WTC11 (cell line): Measurements from ENCODE around the gene LHX5. TPM values are rescaled to one million over a fixed set of nuclear protein-coding genes. Genes with fewer than 3 reads are reported as not detected.

Source experiments
- ATAC-seq: fragments of 200-7000 bp; cut with Tn5 transposase; 2 replicates; pipeline ENCODE4 v1.10.0; 2021; ENCODE audit warnings: mild to moderate bottlenecking, moderate library complexity
- CTCF ChIA-PET: fragments of 300-600 bp; sonication (Branson Sonifier 250); formaldehyde crosslinking; loops from one replicate; lab custom pipeline; 2021; ENCODE audit warnings: antibody characterized with exemption; lab: Charles Lee
- POLR2A ChIA-PET: fragments of 350-600 bp; sonication (Branson Sonifier 250); formaldehyde crosslinking; loops from one replicate; lab custom pipeline; 2021; ENCODE audit warnings: antibody characterized with exemption; lab: Charles Lee
- DNase-seq: peaks from one replicate; pipeline ENCODE4 v3.0.0; 2021; ENCODE audit warnings: low spot score
- H3K27ac Mint-ChIP-seq: 2 replicates; pipeline ENCODE4 v1.8.0; 2021; ENCODE audit warnings: mixed read lengths
- H3K27me3 Mint-ChIP-seq: 2 replicates; pipeline ENCODE4 v1.8.0; 2021; ENCODE audit warnings: low read depth, mild to moderate bottlenecking, moderate library complexity, mixed read lengths
- H3K36me3 Mint-ChIP-seq: 2 replicates; pipeline ENCODE4 v1.8.0; 2021; ENCODE audit warnings: mixed read lengths
- H3K4me1 Mint-ChIP-seq: 2 replicates; pipeline ENCODE4 v1.8.0; 2022; ENCODE audit warnings: mixed read lengths
- H3K4me3 Mint-ChIP-seq: 2 replicates; pipeline ENCODE4 v1.8.0; 2021; ENCODE audit warnings: mild to moderate bottlenecking, moderate library complexity, mixed read lengths
- H3K9me3 Mint-ChIP-seq: 2 replicates; pipeline ENCODE4 v1.8.0; 2021; ENCODE audit warnings: mixed read lengths
- ATF1 ChIP-seq: sonication (generic); formaldehyde crosslinking; IDR thresholded peaks from 2 replicates; pipeline ENCODE4 v1.8.1; 2023; ENCODE audit warnings: mild to moderate bottlenecking, moderate library complexity, missing genetic modification reagents
- HMGA2 ChIP-seq: fragments of 250-450 bp; sonication (Bioruptor Pico); IDR thresholded peaks from 2 replicates; pipeline ENCODE4 v1.4.0; 2021; ENCODE audit warnings: mild to moderate bottlenecking, moderate library complexity
- IRF2 ChIP-seq: sonication (generic); formaldehyde crosslinking; IDR thresholded peaks from 2 replicates; pipeline ENCODE4 v1.8.0; 2022; ENCODE audit warnings: low read depth, missing genetic modification reagents, borderline replicate concordance
- MYBL2 ChIP-seq: sonication (generic); formaldehyde crosslinking; IDR thresholded peaks from 2 replicates; pipeline ENCODE4 v1.8.1; 2023; ENCODE audit warnings: mild to moderate bottlenecking, moderate library complexity, missing genetic modification reagents
- total RNA-seq: library from RNA; stranded (reverse); gene quantifications from 3 replicates; pipeline ENCODE4 v1.2.3, GENCODE V29; 2021
- TF ChIP-seq, protein P1 (sequence below): fragments of 250-450 bp; sonication (Bioruptor Pico); IDR thresholded peaks from 2 replicates; pipeline ENCODE4 v2.1.2; 2022; ENCODE audit warnings: mild to moderate bottlenecking, moderate library complexity
- TF ChIP-seq, protein P2 (sequence below): fragments of 250-450 bp; sonication (Bioruptor Pico); IDR thresholded peaks from 2 replicates; pipeline ENCODE4 v1.9.0; 2021; ENCODE audit warnings: mild to moderate bottlenecking, borderline replicate concordance
- TF ChIP-seq, protein P3 (sequence below): fragments of 250-450 bp; sonication (Bioruptor Pico); conservative IDR thresholded peaks from 2 replicates; pipeline ENCODE4 v1.9.0; 2021; ENCODE audit warnings: mild to moderate bottlenecking
- TF ChIP-seq, protein P4 (sequence below): sonication (generic); formaldehyde crosslinking; IDR thresholded peaks from 2 replicates; pipeline ENCODE4 v1.8.1; 2023; ENCODE audit warnings: mild to moderate bottlenecking, missing genetic modification reagents, moderate library complexity

Gene LHX5
- total RNA-seq, 1 experiment from 2014 or later, result 3.0 TPM

DNA sequence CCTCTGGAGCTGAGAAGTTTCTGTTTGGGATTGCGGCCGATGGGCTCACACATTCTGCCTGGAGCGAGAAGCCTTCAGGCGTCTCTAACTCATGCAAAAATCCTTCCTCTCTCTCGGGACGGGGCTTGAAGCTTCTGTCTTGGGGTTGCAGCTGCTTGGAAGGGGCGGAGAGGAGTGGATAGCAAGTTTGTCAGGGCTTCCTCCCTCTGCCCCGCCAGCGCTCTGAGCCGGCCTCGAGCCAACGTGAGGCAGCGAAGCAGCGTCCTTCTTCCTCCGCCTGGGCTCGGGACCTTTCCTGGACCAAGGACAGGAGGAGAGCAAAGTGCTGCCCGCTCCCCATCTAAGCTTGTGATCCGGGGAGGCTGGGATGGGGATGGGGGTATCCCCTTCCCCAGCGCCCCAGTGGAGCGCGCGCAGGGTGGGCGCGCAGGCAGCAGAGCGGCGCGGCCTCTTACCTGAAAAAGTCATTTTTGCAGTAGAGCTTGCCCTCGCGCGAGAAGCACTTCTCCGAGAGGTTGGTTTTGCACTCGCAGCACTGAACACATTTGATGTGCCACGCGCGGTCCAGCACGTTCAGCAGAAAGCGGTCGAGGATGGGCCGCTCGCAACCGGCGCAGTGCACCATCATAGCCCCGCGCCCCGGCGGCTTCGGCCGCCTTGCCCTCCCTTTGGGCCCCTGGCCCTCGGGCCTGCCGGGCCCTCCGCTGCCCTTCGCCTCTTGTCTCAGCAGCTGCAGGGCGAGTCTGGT lies 626 bp downstream of the LHX5 start:
- Mint-ChIP-seq H3K27ac (no peak overlapping the region), H3K4me3 (peak overlapping the region; percentile 70), H3K9me3 (no peaks in the 10 kb centered on the region), H3K36me3 (no peaks in the 10 kb centered on the region), H3K4me1 (peaks cover 72% of the 10 kb centered on the region), H3K27me3 (peaks cover 100% of the 10 kb centered on the region)
- no peak for TF ChIP-seq IRF2
- CTCF ChIA-PET, result interaction anchor here (1.5 to 7.2 kb wide), 2 partner anchors 9 to 11 kb away, joined by 4 to 89 read pairs; no protein-coding TSS in a partner anchor
- ATAC-seq, result no peak
- POLR2A ChIA-PET, result no interaction called here
- peak; percentile 38 for DNase-seq

DNA sequence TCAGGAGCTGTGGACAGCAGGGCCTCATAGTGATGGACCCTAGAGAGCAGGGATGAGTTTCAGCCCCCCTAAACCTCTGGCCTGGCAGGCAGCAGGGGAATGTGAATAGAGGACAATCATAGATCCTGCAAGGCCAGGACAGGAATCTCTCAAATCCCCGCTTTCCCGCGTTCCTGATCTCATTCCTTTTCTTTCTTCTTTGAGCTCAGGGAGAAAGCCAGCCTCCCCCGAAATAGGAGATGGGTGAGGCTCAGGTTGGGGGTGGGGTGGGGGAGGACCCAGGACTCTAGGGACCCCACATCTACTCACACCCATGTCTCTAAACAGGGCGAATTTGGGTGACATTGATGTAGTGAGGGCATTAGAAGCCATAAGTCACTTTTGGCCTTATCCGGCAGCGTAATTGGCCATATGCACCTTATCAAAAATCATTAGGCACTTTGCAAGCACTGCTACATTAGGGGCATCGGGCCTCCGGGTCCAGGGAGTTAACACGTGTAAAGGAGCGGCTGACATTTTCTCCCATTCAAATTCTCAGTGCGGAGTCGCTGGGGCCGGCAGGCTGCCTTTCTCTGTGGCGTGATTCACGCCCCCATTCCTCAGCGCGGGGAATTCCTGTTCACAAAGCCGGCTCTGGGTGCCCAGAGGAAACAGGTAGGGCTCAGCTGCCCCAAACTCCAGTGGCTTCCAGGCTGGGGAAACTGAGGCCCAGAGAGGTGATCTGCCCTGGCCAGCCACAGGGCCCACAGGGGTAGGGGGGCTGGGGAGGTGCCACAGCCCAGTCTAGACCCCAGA lies 1.5 kb downstream of the LHX5 start:
- CTCF ChIA-PET, result interaction anchor here (1.2 to 7.2 kb wide), 3 partner anchors 8 to 397 kb away, joined by 3 to 89 read pairs (median 3); no protein-coding TSS in a partner anchor
- DNase-seq, result no peak
- Mint-ChIP-seq H3K9me3 (no peaks in the 10 kb centered on the region), H3K4me1 (peaks cover 68% of the 10 kb centered on the region), H3K4me3 (peak overlapping the region; percentile 70), H3K27ac (no peak overlapping the region), H3K27me3 (peaks cover 99% of the 10 kb centered on the region), H3K36me3 (no peaks in the 10 kb centered on the region)
- ATAC-seq, result no peak
- POLR2A ChIA-PET, result interaction anchor here (0.5 to 0.6 kb wide), 2 partner anchors 45 to 275 kb away, joined by 4 to 8 read pairs; no protein-coding TSS in a partner anchor
- no peak for TF ChIP-seq ATF1 (CRISPR knock-in tag)
- TF ChIP-seq, protein P1, sequence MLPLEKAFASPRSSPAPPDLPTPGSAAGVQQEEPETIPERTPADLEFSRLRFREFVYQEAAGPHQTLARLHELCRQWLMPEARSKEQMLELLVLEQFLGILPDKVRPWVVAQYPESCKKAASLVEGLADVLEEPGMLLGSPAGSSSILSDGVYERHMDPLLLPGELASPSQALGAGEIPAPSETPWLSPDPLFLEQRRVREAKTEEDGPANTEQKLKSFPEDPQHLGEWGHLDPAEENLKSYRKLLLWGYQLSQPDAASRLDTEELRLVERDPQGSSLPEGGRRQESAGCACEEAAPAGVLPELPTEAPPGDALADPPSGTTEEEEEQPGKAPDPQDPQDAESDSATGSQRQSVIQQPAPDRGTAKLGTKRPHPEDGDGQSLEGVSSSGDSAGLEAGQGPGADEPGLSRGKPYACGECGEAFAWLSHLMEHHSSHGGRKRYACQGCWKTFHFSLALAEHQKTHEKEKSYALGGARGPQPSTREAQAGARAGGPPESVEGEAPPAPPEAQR (CRISPR knock-in tag), result no peak
- TF ChIP-seq, protein P2, sequence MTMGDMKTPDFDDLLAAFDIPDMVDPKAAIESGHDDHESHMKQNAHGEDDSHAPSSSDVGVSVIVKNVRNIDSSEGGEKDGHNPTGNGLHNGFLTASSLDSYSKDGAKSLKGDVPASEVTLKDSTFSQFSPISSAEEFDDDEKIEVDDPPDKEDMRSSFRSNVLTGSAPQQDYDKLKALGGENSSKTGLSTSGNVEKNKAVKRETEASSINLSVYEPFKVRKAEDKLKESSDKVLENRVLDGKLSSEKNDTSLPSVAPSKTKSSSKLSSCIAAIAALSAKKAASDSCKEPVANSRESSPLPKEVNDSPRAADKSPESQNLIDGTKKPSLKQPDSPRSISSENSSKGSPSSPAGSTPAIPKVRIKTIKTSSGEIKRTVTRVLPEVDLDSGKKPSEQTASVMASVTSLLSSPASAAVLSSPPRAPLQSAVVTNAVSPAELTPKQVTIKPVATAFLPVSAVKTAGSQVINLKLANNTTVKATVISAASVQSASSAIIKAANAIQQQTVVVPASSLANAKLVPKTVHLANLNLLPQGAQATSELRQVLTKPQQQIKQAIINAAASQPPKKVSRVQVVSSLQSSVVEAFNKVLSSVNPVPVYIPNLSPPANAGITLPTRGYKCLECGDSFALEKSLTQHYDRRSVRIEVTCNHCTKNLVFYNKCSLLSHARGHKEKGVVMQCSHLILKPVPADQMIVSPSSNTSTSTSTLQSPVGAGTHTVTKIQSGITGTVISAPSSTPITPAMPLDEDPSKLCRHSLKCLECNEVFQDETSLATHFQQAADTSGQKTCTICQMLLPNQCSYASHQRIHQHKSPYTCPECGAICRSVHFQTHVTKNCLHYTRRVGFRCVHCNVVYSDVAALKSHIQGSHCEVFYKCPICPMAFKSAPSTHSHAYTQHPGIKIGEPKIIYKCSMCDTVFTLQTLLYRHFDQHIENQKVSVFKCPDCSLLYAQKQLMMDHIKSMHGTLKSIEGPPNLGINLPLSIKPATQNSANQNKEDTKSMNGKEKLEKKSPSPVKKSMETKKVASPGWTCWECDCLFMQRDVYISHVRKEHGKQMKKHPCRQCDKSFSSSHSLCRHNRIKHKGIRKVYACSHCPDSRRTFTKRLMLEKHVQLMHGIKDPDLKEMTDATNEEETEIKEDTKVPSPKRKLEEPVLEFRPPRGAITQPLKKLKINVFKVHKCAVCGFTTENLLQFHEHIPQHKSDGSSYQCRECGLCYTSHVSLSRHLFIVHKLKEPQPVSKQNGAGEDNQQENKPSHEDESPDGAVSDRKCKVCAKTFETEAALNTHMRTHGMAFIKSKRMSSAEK (CRISPR knock-in tag), result no peak
- TF ChIP-seq IRF2, result no peak
- no peak for TF ChIP-seq HMGA2 (CRISPR knock-in tag)
- TF ChIP-seq, protein P3, sequence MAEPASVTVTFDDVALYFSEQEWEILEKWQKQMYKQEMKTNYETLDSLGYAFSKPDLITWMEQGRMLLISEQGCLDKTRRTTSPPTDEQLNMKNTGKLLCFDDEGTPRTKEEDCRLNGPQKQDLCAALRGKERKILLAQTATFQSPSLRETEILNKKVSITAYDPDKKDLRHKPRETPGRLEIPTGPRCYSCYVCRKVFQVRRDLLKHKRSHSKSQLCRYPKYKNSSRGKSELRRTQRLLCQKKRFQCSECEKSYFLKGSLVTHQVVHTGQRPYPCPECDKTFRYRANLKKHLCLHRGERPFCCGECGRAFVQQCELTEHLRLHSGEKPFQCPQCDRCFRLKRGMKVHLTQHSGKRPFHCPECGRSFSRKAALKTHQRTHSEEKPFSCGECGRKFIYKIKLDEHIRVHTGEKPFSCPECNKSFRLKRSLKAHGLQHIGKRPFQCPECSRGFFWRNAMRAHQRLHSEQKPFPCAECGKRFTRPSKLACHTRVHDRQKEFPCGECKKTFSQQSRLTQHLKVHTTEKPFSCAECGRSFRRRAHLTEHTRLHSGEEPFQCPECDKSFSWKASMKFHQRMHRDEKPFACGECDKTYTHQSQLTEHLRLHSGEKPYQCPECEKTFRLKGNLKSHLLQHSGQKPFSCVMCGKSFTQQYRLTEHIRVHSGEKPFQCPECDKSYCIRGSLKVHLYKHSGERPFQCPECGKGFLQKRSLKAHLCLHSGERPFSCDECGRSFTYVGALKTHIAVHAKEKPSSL (CRISPR knock-in tag), result no peak
- TF ChIP-seq, protein P4, sequence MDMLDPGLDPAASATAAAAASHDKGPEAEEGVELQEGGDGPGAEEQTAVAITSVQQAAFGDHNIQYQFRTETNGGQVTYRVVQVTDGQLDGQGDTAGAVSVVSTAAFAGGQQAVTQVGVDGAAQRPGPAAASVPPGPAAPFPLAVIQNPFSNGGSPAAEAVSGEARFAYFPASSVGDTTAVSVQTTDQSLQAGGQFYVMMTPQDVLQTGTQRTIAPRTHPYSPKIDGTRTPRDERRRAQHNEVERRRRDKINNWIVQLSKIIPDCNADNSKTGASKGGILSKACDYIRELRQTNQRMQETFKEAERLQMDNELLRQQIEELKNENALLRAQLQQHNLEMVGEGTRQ (CRISPR knock-in tag), result no peak
- no peak for TF ChIP-seq MYBL2 (CRISPR knock-in tag)
